NOMO-1 treated with dmso at 0.1 percent for 144 hours (cell line): Measurements from ENCODE around the gene CORO1A.
"Not testable (repeated sequence)": the region's sequence is repeated elsewhere in the genome, so short reads cannot be mapped to it uniquely, and the experiment has no call there.

Source experiments
- DNase-seq: peaks from one replicate; lab custom pipeline; 2025; ENCODE audit not compliant: unreplicated experiment; lab: John Stamatoyannopoulos, UW

Gene CORO1A

GRCh38 chr16:30199608-30200343 lies 16.4 kb downstream of the CORO1A start:
- not testable (repeated sequence) for DNase-seq

GRCh38 chr16:30205541-30206236 lies 22.3 kb downstream of the CORO1A start:
- not testable (repeated sequence) for DNase-seq

GRCh38 chr16:30206252-30206651 lies 22.9 kb downstream of the CORO1A start:
- not testable (repeated sequence) for DNase-seq

GRCh38 chr16:30207063-30207704 lies 23.8 kb downstream of the CORO1A start:
- DNase-seq = not testable (repeated sequence)

- DNase-seq = not testable (repeated sequence)
These were observed 25.6 kb downstream of the CORO1A start for GRCh38 chr16:30209032-30209431.

GRCh38 chr16:30211414-30211813 lies 28.0 kb downstream of the CORO1A start:
- not testable (repeated sequence) for DNase-seq

GRCh38 chr16:30217082-30217481 lies 33.7 kb downstream of the CORO1A start:
- DNase-seq = not testable (repeated sequence)
